ENCODE measurements around the gene NUDT4. TPM values are rescaled to one million over a fixed set of nuclear protein-coding genes. Genes with fewer than 3 reads are reported as not detected.

Gene NUDT4
- total RNA-seq, 1 donor from 2014 or later = 30.6 TPM

GRCh38 chr12:93339695-93340094, 38.0 kb upstream of the NUDT4 start:
- DNase-seq (ENCODE audit: low read depth) = no peak
- TF ChIP-seq CTCF (conservative IDR thresholded peaks at IDR 0.05; ENCODE audit: low read depth, low read length) = no peak
- H3K4me3 ChIP-seq (ENCODE audit: low read depth, low read length) = no peak overlapping the region

- no peak for DNase-seq (ENCODE audit: low read depth)
- TF ChIP-seq CTCF (conservative IDR thresholded peaks at IDR 0.05; ENCODE audit: low read depth, low read length) = no peak
- no peak overlapping the region for H3K4me3 ChIP-seq (ENCODE audit: low read depth, low read length)
Observed at GRCh38 chr12:93341409-93342049, 36.2 kb upstream of the NUDT4 start.

DNA sequence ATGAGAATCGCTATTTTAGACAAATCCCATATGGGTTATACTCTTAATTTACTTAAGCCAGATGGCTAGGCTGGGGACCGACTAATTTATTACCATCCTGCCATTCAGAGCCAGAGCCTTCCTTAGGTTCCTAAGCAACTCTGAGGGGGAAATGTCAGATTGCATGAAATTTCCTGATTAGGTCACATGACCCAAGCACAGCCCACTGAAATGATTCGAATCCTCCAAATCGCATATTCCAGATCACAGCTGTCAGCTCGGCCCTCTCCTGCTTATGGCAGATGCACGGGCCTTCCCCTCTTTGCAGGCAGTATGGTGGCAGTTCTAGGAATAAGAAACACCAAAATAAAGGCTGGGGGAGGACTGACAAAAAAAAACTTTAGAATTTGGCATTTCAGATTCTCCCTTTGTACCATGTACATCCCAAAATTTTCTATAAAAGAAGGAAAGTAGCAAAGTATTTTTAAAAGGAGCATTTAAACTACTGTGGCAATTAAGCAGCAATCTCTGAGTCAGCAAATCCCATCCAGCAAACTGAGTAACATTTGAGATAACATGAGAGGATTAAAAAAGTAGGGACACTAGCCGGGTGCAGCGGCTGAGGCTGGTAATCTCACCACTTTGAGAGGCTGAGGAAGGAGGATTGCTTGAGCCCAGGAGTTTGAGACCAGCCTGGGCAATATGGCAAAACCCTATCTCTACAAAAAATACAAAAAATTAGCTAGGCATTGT, 30.5 kb upstream of the NUDT4 start:
- no peak for TF ChIP-seq CTCF (conservative IDR thresholded peaks at IDR 0.05; ENCODE audit: low read depth, low read length)
- no peak for DNase-seq (ENCODE audit: low read depth)
- H3K4me3 ChIP-seq (ENCODE audit: low read depth, low read length) = no peak overlapping the region

GRCh38 chr12:93348575-93349435, 28.9 kb upstream of the NUDT4 start:
- H3K4me3 ChIP-seq (ENCODE audit: low read depth, low read length) = no peak overlapping the region
- no peak for TF ChIP-seq CTCF (conservative IDR thresholded peaks at IDR 0.05; ENCODE audit: low read depth, low read length)
- DNase-seq (ENCODE audit: low read depth) = no peak

DNA sequence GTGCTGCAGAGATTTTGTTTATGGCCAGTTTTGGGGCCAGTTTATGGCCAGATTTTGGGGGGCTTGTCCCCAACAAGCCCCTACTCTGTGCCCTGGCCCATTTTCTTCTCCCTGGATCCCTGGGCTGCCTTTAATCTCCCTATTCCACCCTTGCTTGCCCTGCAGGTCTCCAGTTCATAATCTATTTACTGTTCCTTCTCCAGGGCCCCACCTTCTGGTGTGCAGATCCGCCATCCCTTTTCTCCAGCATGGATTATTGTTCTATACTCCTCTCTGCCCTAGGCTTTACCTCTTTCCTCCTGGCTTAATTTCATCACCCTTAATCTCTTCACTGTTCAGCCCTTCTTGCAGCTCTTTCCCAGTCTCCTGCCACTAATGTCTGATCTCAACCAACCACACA, 26.0 kb upstream of the NUDT4 start:
- H3K4me3 ChIP-seq (ENCODE audit: low read depth, low read length) = no peak overlapping the region
- no peak for TF ChIP-seq CTCF (conservative IDR thresholded peaks at IDR 0.05; ENCODE audit: low read depth, low read length)
- DNase-seq (ENCODE audit: low read depth) = no peak

DNA sequence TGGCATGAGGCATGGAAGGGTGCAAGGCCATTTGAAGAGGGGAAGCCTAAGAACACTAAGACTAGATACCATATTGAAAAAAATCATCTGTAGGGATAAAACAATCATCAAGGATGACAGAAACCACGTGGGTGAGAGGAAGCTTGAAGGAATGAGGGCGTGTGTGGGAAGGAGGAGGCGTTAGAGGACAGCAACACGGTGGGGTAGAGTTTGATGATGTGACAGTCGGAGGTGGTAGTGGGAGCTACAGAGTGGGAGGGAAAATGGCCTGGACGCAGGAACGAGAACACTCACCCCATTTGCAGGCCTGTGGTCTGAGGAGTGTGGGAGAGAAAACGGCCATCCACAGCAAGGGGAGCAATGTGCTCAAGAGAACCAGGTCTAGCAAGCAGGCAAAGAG, 25.4 kb upstream of the NUDT4 start:
- TF ChIP-seq CTCF (conservative IDR thresholded peaks at IDR 0.05; ENCODE audit: low read depth, low read length) = no peak
- no peak for DNase-seq (ENCODE audit: low read depth)
- H3K4me3 ChIP-seq (ENCODE audit: low read depth, low read length) = no peak overlapping the region
